ENCODE data around the gene ARHGEF33. TPM values are rescaled to one million over a fixed set of nuclear protein-coding genes. Genes with fewer than 3 reads are reported as not detected.
"Not testable (repeated sequence)": the region's sequence is repeated elsewhere in the genome, so short reads cannot be mapped to it uniquely, and the experiment has no call there.

Gene ARHGEF33
- total and polyA plus RNA-seq, 2 experiments from 2014 or later: 0.54 to 0.75 TPM

DNA sequence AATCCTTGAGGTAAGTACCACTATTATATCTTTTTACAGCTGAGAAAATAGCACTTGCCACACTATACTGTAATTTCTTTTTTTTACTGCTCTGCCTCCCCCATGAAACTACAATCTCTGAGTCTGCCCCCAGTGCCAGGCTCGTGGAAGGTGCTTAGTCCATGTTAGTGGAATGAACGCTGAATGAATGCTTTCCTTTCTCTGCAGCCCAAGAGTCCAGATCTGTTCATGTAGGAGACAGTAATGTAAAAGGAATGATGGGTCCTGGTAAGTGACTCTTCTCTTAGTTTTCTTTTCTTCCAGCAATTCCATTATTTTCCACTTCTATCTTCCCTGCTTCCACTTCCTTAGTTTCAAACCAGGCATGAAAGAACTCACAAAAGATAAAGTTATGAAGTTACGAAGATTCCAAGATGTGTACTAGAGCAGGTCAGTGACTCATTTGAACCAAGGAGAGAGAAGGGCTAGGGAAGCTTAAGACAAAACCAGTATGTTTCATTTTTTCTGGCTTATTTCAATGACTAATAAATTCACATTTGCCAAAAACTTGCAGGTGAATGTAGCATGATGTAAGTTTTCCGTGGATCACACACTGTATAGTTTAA lies 46.0 kb downstream of the ARHGEF33 start:
- Histone ChIP-seq H2AFZ (no peak overlapping the region), H3K9me2 (ENCODE audit: insufficient read depth) (no peaks in the 10 kb centered on the region), H3K4me2 (ENCODE audit: unreplicated experiment) (peak overlapping the region; percentile 45), H3F3A (ENCODE audit: insufficient read depth) (peaks cover 17% of the 10 kb centered on the region), H3K9ac (no peak overlapping the region), H3K27ac (0 out of 2 replicates have a peak overlapping the region, but pooled peaks have one; percentile 3), H3K9me3 (ENCODE audit: low read depth) (no peaks in the 10 kb centered on the region), H3K27me3 (replicated peaks; ENCODE audit: insufficient read depth) (no peaks in the 10 kb centered on the region), H4K20me1 (ENCODE audit: insufficient read depth) (no peaks in the 10 kb centered on the region), H3K4me1 (ENCODE audit: insufficient read depth) (peaks cover 40% of the 10 kb centered on the region), H3K36me3 (ENCODE audit: low read depth) (no peaks in the 10 kb centered on the region), H3K79me2 (ENCODE audit: insufficient read depth) (no peaks in the 10 kb centered on the region), H3K4me3 (peak overlapping the region; percentile 37)
- DNase-seq: peak; percentile 74
- 41 to 46% methylated on average over 4 of the region's 4 CpGs for WGBS, 2 experiments (ENCODE audit: low coverage in 1 of 2, low lambda C conversion rate in 2 of 2, missing lambda C conversion rate in 2 of 2)
- TF ChIP-seq EZH2 (IDR thresholded peaks at IDR 0.05; ENCODE audit: insufficient read depth, poor library complexity, severe bottlenecking) (no peak), EZH2phosphoT487 (IDR thresholded peaks at IDR 0.05; ENCODE audit: insufficient read depth, low read depth) (no peak)
- in situ Hi-C loops (cut with MboI): no loop called here

DNA sequence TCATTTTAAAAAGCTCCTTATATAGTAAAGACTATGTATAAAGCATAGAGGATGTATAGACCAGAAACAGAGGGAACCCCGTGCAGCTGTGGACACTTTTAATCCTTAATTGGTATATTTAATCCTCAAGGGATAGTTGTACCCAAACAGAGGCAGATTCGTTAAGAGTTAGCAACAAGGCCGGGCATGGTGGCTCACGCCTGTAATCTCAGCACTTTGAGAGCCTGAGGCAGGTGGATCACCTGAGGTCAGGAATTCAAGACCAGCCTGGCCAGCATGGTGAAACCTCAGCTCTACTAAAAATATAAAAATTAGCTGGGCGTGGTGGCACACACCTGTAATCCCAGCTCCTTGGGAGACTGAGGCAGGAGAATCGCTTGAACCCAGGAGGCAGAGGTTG lies 46.8 kb downstream of the ARHGEF33 start:
- H3K4me3 ChIP-seq; H3K36me3 ChIP-seq (ENCODE audit: low read depth); H3K27ac ChIP-seq; H3K79me2 ChIP-seq (ENCODE audit: insufficient read depth); H3K9me2 ChIP-seq (ENCODE audit: insufficient read depth); H3K27me3 ChIP-seq (replicated peaks; ENCODE audit: insufficient read depth); H3K9ac ChIP-seq; in situ Hi-C loops (cut with MboI); H2AFZ ChIP-seq; DNase-seq; H3K4me2 ChIP-seq (ENCODE audit: unreplicated experiment); H4K20me1 ChIP-seq (ENCODE audit: insufficient read depth); H3K9me3 ChIP-seq (ENCODE audit: low read depth): not testable (repeated sequence)
- whole genome bisulfite sequencing, 2 experiments (ENCODE audit: low coverage in 1 of 2, low lambda C conversion rate in 2 of 2, missing lambda C conversion rate in 2 of 2): 85 to 90% methylated on average over 6 of the region's 6 CpGs
- Histone ChIP-seq H3K4me1 (ENCODE audit: insufficient read depth) (peaks cover 40% of the 10 kb centered on the region), H3F3A (ENCODE audit: insufficient read depth) (peaks cover 17% of the 10 kb centered on the region)

DNA sequence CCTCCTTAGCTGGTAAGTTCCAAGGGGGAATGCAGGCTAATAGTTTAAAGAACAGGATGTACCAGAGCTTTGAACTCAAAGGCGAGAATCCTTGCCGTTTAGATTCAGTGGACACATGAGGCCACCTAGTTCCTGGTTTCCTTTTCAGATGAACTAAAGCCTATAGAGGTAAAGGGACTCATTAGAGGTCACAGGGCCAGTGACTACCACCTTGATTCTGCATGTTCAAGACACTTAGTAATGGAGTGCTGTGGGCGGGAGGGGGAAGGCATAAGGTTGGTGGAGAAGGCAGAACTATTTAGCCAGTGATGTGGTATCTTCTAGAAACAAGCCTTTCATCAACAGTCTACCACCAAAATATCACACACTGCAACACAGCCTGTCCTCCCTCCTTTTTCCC lies 47.9 kb downstream of the ARHGEF33 start:
- 77 to 81% methylated on average over 3 of the region's 3 CpGs for WGBS, 2 experiments (ENCODE audit: low coverage in 1 of 2, low lambda C conversion rate in 2 of 2, missing lambda C conversion rate in 2 of 2)

DNA sequence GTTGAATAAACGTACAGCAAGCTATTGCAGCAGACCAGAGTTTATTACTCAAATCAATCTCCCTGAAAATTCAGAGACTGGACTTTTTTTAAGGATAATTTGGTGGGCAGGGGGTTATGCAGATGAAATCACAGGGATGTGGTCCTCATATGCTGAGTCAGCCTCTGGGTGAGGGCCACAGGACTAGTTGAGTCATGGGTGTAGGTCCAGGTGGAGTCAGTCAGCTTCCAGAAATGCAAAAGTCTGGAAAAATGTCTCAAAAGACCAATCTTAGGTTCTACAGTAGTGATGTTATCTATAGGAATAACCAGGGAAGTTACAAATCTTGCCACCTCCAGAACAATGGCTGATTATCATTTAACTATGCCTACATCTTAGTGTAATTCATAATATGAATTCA lies 51.1 kb downstream of the ARHGEF33 start:
- no peak overlapping the region for H3K9ac ChIP-seq
- TF ChIP-seq EZH2phosphoT487 (IDR thresholded peaks at IDR 0.05; ENCODE audit: insufficient read depth, low read depth): no peak
- TF ChIP-seq EZH2 (IDR thresholded peaks at IDR 0.05; ENCODE audit: insufficient read depth, poor library complexity, severe bottlenecking): no peak
- in situ Hi-C loops (cut with MboI): no loop called here

More for the DNA sequence above, 47.9 kb downstream of the ARHGEF33 start:
- Histone ChIP-seq H3K9me2 (ENCODE audit: insufficient read depth) (no peaks in the 10 kb centered on the region), H3K27ac (no peak overlapping the region), H3K4me1 (ENCODE audit: insufficient read depth) (peaks cover 40% of the 10 kb centered on the region), H3K4me3 (no peak overlapping the region), H2AFZ (no peak overlapping the region), H3K36me3 (ENCODE audit: low read depth) (no peaks in the 10 kb centered on the region), H3K9me3 (ENCODE audit: low read depth) (no peaks in the 10 kb centered on the region), H4K20me1 (ENCODE audit: insufficient read depth) (no peaks in the 10 kb centered on the region), H3K4me2 (ENCODE audit: unreplicated experiment) (no peak overlapping the region), H3K27me3 (replicated peaks; ENCODE audit: insufficient read depth) (no peaks in the 10 kb centered on the region), H3F3A (ENCODE audit: insufficient read depth) (peaks cover 17% of the 10 kb centered on the region), H3K79me2 (ENCODE audit: insufficient read depth) (no peaks in the 10 kb centered on the region), H3K9ac (no peak overlapping the region)
- in situ Hi-C loops (cut with MboI): no loop called here
- peak; percentile 17 for DNase-seq
- TF ChIP-seq EZH2 (IDR thresholded peaks at IDR 0.05; ENCODE audit: insufficient read depth, poor library complexity, severe bottlenecking): no peak
- TF ChIP-seq EZH2phosphoT487 (IDR thresholded peaks at IDR 0.05; ENCODE audit: insufficient read depth, low read depth): no peak

DNA sequence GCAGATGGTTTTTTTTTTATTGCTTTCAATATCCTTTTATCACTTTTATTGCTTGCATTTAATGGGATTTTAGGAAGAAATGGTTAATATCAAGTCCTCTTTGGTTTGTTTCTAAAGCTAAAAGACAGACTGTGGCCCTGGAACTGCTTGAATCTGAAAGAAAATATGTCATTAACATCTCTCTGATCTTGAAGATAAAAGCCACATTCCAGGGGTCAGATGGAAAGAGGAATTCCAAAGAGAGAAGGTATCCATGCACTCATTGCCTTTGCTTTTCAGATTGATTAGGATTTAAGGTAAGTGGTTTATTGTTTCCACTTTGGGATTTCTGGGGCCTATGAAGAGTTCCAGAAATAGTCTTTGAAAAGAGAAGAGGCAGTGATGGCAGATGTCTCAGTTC lies 54.1 kb downstream of the ARHGEF33 start:
- no peak overlapping the region for H3K9ac ChIP-seq
- no peak overlapping the region for H3K27ac ChIP-seq
- no peak for DNase-seq
- no peak overlapping the region for H3K4me3 ChIP-seq
- no peak overlapping the region for H3K4me2 ChIP-seq (ENCODE audit: unreplicated experiment)
- H3K9me2 ChIP-seq (ENCODE audit: insufficient read depth): no peaks in the 10 kb centered on the region
- no peaks in the 10 kb centered on the region for H3K79me2 ChIP-seq (ENCODE audit: insufficient read depth)
- no peaks in the 10 kb centered on the region for H4K20me1 ChIP-seq (ENCODE audit: insufficient read depth)
- H3K9me3 ChIP-seq (ENCODE audit: low read depth): no peaks in the 10 kb centered on the region
- peaks cover 11% of the 10 kb centered on the region for H3F3A ChIP-seq (ENCODE audit: insufficient read depth)
- no peaks in the 10 kb centered on the region for H3K27me3 ChIP-seq (replicated peaks; ENCODE audit: insufficient read depth)
- no peak for TF ChIP-seq EZH2 (IDR thresholded peaks at IDR 0.05; ENCODE audit: insufficient read depth, poor library complexity, severe bottlenecking)
- no peaks in the 10 kb centered on the region for H3K36me3 ChIP-seq (ENCODE audit: low read depth)
- in situ Hi-C loops (cut with MboI): no loop called here
- no peak overlapping the region for H2AFZ ChIP-seq
- peaks cover 6% of the 10 kb centered on the region; the same call in 1 of the 2 replicates for H3K4me1 ChIP-seq (ENCODE audit: insufficient read depth)

More for the DNA sequence above, 51.1 kb downstream of the ARHGEF33 start:
- Histone ChIP-seq H3K4me1 (ENCODE audit: insufficient read depth) (peaks cover 16% of the 10 kb centered on the region), H3K36me3 (ENCODE audit: low read depth) (no peaks in the 10 kb centered on the region), H4K20me1 (ENCODE audit: insufficient read depth) (no peaks in the 10 kb centered on the region), H3K79me2 (ENCODE audit: insufficient read depth) (no peaks in the 10 kb centered on the region), H3K4me3 (no peak overlapping the region), H3K4me2 (ENCODE audit: unreplicated experiment) (no peak overlapping the region), H3F3A (ENCODE audit: insufficient read depth) (peaks cover 9% of the 10 kb centered on the region), H3K9me3 (ENCODE audit: low read depth) (no peaks in the 10 kb centered on the region), H3K9me2 (ENCODE audit: insufficient read depth) (no peaks in the 10 kb centered on the region), H2AFZ (no peak overlapping the region), H3K27ac (no peak overlapping the region), H3K27me3 (replicated peaks; ENCODE audit: insufficient read depth) (no peaks in the 10 kb centered on the region)
- 56 to 70% methylated on average over 1 of the region's 1 CpG for WGBS, 2 experiments (ENCODE audit: low coverage in 1 of 2, low lambda C conversion rate in 2 of 2, missing lambda C conversion rate in 2 of 2)
- no peak for DNase-seq

Measured in GM23248 (cell line).